NCI-H1105 (cell line): ENCODE measurements around the gene NEIL3.

ENCODE experiments used
- DNase-seq: peaks from one replicate; lab custom pipeline; 2025; lab: John Stamatoyannopoulos, UW

NEIL3 gene, protein sequence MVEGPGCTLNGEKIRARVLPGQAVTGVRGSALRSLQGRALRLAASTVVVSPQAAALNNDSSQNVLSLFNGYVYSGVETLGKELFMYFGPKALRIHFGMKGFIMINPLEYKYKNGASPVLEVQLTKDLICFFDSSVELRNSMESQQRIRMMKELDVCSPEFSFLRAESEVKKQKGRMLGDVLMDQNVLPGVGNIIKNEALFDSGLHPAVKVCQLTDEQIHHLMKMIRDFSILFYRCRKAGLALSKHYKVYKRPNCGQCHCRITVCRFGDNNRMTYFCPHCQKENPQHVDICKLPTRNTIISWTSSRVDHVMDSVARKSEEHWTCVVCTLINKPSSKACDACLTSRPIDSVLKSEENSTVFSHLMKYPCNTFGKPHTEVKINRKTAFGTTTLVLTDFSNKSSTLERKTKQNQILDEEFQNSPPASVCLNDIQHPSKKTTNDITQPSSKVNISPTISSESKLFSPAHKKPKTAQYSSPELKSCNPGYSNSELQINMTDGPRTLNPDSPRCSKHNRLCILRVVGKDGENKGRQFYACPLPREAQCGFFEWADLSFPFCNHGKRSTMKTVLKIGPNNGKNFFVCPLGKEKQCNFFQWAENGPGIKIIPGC

GRCh38 chr4:177309522-177310371 is at the start of gene NEIL3:
TSS of gene NEIL3 (plus strand) at chr4:177309874. CDS start at chr4:177309954, 80 bp downstream.
- DNase-seq = peak; percentile 76

DNA sequence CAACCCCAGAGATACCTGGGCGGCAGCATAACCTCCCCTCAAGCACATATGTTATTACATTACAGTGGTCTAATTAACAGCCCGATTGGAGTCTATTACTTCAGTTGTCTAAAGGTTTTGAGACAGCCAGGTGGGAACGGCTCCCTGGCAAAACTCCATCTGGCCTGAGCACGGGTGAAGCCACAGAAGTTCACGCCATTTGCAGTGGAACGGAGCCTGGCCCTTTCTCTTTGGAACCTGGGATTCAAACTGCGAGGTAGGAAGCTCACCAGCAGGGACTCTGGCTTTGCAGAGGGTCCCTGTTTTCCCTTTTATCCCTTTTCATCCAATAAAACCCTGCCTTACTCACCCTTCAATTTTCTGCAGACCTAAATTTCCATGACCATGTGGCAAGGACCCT is 45.9 kb upstream of the NEIL3 start:
- DNase-seq = no peak

DNA sequence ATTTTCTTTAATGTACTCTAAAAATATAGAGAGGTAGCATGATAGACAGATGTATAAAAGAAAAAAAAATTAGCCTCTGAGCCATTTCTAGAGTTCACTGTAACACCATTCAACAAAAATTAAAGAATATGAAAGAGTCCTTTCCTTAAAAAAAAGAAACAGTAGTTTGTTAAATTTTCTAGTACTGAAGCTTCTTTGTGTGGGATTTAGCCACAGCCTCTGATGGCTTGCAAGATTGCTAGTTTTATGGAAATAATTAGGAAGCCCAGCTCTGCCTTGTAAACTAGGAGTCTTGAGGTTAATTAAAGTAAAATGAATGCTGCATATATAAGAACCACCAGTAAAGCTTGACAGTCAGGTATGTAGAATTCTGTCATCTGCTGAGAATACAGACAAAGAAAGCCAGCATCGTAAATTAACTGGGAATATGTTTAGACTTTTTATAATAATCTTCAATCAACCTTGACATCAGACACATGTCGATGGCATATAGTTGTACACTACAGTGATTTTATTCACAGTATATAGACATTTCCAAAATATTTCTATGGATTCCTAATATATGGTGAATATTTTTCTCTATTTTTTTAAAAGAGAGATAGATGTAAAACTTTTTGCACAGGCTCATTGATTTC is 44.8 kb upstream of the NEIL3 start:
- DNase-seq = no peak

DNA sequence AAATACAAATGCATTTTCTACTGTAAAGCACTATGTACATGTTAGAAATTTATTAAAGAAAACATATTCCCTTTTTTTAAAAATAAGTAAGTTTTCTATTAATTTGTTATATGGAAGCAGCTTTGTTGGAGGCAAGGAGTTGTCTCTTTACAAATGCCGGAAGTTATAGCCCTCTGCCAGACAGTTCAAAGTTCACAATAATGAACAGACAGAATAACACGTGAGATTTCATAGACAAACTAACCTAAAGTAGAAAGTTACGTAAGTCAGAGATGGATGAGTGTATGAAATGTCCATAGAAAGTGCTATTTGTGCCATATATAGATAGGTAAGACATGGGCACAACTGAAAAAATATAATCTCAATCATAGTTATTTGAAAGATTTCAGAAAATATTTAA is 43.9 kb upstream of the NEIL3 start:
- no peak for DNase-seq

GRCh38 chr4:177266506-177266905 is 43.2 kb upstream of the NEIL3 start:
- no peak for DNase-seq

DNA sequence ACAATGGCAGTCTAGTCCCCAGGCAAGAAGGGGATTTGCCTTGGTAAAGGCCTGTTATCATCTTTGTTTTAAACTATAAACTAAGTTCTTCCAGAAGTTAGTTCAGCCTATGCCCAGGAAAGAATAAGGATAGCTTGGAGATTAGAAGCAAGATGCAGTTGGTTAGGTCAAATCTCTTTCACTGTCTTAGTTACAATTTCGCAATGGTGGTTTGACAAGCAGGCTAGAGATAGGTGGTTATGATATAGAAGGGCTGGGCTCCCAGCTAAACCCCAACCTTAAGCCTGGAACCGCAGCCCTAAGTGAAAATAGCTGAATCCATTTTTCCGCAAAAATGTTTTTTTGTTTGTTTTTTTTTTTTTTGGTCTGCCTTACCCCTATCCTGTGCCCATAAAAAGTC is 41.8 kb upstream of the NEIL3 start:
- DNase-seq = no peak

- no peak for DNase-seq
Observed at GRCh38 chr4:177271091-177271490, 38.6 kb upstream of the NEIL3 start.

DNA sequence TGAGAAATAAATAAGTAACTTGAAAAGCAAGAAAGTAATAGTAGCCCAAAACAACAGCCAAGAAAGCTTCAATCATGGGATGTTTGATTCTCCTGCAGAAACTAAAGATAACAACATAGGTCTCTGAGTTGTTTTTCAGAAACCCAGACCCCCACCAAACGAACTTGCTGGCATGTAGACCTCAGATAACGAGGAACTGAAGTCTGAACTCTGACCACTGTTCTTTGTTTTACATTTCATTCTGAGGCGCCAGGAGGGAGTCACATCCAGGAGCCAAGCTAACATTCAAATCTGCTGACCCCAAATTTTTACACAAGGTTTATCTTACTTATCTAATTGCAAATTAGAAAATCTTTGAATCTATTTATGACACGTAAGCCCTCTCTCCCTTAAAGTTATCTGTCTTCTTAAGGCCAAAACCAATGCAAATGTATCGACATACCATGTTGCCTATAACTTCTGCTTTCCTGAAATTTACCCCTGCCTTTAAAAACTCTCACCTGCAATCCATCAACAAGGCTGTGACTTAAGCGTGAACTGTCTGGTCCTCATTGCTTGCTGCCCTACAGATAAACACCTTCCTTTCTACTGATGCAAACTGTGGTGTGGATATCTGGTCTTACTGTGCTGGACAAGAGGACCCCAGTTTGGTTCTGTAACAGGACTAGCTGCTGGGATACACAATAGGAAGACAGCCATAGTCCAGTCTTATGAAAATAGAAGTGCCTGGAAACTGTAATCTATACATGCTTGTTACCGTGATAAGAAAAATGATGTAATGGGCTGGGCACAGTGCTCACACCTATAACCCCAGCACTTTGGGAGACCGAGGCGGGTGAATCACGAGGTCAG is 37.5 kb upstream of the NEIL3 start:
- DNase-seq = no peak

DNA sequence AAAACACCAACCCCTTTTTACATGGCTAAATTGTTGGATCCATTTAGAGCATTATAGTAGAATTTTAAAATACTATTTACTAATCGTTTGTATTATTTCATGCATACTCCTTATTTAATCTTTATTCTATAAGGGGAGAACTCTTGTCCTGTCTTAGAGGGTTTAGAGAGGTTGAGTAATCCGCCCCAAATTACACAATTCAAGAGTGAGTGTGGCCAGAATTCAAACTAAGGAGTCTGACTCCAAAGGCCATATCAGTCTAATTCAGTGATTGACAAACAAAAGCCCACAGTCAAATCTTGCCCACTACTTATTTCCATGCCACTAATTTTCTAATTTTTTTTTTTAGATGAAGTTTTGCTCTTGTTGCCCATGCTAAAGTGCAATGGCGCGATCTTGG is 33.7 kb upstream of the NEIL3 start:
- DNase-seq = no peak

DNA sequence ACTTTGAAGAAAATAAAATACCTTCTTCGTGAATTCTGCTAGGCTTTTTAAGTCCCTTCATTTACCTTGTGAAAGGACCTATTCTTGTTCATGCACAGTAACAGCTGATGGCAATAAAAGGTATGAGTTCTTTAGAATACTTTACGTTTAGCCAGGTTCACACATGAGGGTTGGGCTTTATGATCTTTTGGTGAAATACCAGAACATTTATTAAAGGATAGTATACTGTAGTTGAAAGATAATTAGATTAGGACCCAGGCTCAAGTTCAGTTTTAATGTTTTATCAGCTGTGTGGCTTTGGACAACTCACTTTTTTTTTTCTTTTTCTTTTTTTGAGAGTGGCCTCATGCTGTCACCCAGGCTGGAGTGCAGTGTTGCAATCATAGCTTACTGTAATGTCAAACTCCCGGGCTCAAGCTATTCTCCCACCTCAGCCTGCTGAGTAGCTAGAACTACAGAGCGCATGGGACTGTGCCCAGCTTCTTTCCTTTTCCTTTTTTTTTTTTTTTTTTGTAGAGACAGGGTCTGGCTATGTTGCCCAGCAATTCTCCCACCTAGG is 28.2 kb upstream of the NEIL3 start:
- DNase-seq = no peak

DNA sequence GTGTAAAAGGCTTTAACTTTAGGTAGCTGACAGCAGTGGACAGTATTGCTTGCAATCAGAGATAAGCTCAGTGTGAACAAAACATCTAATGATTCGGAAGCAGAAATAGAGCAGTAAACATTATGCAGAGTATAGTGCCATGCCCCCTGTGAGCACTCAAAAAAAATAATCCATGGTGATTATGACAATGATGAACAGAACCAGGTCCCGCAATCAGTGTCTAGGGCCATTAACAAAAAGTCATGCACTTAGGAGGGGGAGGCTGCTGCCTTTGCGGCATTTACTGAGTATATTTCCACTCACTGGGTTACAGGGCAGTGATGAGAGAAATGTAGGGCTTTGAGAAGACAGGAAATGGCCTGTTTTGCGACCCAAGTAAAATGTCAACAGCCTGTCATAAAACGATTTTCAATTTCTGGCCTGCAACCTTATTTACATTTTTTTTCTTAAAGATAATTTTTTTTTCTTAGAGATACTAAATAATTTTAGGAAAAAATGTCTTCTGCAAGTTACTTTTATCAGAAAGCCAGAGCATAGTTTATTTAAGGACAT is 27.3 kb upstream of the NEIL3 start:
- no peak for DNase-seq

GRCh38 chr4:177283167-177283566 is 26.5 kb upstream of the NEIL3 start:
- no peak for DNase-seq

GRCh38 chr4:177285953-177286352 is 23.7 kb upstream of the NEIL3 start:
- DNase-seq = no peak

DNA sequence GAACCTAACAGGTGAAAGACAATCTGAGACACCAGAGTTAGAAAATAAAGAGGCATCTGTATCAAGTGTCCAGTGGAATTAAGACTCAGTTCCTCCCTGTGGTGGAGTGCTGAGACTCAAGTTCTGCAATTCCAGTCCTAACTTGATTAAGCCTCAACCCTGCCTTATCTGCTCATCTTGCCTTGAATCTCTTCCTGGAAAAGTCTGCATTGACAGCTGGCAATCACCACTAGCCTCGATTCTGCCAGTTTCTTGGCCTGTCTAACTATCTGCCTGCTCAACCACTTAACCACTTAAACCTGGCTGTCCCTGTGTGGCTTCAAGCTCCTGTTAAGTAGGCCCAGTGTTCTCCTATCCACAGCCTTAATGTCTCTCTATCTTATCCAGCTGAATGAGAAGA is 22.4 kb upstream of the NEIL3 start:
- DNase-seq = no peak

DNA sequence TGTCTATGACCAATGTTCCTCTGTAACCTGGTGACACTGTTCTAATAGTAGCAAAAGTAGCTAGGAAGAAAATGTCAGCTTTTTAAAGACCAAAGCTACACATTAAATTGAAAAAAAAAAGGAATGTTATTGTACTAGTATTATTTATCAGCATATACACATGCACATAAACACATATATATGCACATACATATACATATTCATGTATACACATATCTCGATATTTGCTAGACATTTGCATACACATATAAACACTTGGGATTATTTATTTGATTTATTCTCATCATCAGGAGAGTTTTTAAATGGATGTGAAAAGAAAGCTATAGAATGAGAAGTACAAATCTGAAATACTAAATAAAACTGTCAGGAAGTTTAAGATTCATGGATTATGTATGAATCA is 21.3 kb upstream of the NEIL3 start:
- no peak for DNase-seq

GRCh38 chr4:177290780-177291179 is 18.9 kb upstream of the NEIL3 start:
- DNase-seq = no peak

DNA sequence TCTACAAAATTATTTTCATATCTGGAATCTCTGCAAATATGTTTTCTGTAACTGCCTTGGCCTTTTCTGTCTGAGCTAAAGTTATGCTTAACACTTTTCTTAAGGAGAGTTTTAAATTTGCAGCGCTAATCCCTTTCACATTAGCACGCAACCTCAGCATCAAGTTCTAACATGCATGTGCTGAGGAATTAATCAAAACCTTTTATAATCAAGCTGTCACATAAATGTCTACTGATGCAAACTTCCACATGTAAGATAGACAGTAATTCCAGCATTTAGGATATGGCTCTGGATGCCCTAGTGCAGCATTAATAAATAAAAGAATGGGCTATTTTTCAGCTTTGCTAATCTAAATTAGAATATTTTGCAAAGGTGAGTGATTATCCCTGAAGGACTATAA is 17.5 kb upstream of the NEIL3 start:
- DNase-seq = no peak

DNA sequence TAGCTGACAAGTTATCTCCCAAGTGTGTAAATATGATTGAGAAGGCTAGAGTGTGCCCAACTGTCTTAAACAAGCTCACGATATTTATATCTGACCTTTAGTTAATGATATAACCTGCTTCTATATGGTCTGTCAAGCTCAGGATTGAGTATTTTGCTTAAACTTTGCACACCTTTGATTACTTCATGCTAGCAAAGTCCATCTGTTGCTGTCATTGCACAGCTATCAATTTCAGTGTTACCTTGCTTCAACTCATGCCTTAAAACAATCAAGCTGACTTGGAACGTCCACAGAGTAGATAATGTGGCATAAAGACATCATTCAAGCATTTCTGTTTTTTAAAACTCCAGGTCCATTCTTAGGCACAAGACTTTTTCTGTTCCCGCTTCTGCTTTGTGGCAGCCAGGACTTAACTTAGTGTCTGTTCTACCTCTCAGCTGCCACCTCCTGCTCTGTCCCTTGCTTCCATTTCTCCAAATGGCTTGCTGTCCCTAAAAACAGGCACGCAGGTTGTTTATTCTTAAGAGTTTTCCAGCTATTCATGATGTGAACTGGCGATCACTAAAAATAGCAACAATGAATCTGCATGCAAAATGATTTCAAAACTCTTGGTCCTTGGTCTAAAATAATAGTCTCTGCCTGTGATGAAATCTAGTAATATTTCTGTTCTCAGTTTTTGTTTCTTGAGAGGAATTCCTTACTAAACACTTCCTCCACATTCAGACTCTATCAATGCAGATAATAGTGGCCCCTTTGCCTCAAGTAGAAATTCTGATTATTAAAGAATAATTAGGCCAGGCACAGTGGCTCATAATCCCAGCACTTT is 16.3 kb upstream of the NEIL3 start:
- DNase-seq = no peak

DNA sequence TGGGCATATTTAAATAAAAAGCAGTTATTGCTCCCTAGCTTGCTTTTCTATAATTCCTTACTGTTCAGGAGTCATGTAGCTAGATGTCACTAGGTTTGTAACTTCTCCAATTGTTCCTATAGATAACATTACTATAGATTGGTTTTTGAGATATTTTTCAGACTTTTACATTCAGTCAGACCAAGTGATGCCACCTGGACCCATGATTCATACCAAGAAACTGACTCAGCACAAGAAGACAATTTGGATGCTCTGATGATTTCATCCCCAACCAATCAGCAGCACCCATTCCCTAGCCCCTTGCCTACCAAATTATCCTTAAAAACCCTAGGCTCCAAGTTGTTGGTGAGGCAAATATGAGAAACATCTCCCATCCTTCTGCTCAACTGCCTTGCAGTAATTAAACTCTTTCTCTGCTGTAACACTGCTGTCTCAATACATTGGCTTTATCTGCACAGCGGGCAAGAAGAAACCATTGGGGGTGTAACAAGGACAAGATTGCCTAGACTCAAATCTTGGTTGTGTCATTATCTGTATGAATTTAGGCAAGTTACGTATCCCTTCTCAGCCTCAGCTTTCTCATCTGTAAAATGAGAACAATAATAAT is 11.8 kb upstream of the NEIL3 start:
- no peak for DNase-seq
